ENCODE measurements around the gene CDK19. TPM values are rescaled to one million over a fixed set of nuclear protein-coding genes. Genes with fewer than 3 reads are reported as not detected.
A peak's percentile ranks its signal among the peaks of the same experiment; 100 is the strongest.

CDK19 gene
- total and polyA plus RNA-seq, 2 donors (not counting 1 experiment from before 2014, with no cell fraction given) = 11.2 to 11.3 TPM

GRCh38 chr6:110592765-110593164 is 222.5 kb downstream of the CDK19 start:
- H3K4me2 ChIP-seq (ENCODE audit: extremely low read depth, insufficient read depth, low read length) = no peak overlapping the region
- TF ChIP-seq, protein P1, sequence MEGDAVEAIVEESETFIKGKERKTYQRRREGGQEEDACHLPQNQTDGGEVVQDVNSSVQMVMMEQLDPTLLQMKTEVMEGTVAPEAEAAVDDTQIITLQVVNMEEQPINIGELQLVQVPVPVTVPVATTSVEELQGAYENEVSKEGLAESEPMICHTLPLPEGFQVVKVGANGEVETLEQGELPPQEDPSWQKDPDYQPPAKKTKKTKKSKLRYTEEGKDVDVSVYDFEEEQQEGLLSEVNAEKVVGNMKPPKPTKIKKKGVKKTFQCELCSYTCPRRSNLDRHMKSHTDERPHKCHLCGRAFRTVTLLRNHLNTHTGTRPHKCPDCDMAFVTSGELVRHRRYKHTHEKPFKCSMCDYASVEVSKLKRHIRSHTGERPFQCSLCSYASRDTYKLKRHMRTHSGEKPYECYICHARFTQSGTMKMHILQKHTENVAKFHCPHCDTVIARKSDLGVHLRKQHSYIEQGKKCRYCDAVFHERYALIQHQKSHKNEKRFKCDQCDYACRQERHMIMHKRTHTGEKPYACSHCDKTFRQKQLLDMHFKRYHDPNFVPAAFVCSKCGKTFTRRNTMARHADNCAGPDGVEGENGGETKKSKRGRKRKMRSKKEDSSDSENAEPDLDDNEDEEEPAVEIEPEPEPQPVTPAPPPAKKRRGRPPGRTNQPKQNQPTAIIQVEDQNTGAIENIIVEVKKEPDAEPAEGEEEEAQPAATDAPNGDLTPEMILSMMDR (conservative IDR thresholded peaks at IDR 0.05 in 1 of 2, IDR thresholded peaks at IDR 0.05 in 1 of 2; ENCODE audit: low read depth in 1 of 2, low read length in 2 of 2) = no peak
- TF ChIP-seq EZH2 (IDR thresholded peaks at IDR 0.05; ENCODE audit: low read length, missing control alignments) = no peak
- H4K20me1 ChIP-seq (ENCODE audit: control insufficient read depth, extremely low read depth, insufficient read depth, low read length) = no peaks in the 10 kb centered on the region
- no peaks in the 10 kb centered on the region for H3K27me3 ChIP-seq (ENCODE audit: control insufficient read depth, insufficient read depth, low read length)
- no peak overlapping the region for H2AFZ ChIP-seq (ENCODE audit: low read length)
- no peak overlapping the region for H3K9ac ChIP-seq (ENCODE audit: insufficient read depth, low read length)
- no peaks in the 10 kb centered on the region for H3K4me1 ChIP-seq (ENCODE audit: control insufficient read depth, extremely low read depth, insufficient read depth, low read length)
- no peak overlapping the region for H3K4me3 ChIP-seq (replicated peaks in 1 of 4; ENCODE audit: control extremely low read depth in 1 of 4, insufficient read depth in 1 of 4, low read depth in 3 of 4, low read length in 4 of 4)
- H3K9me3 ChIP-seq (ENCODE audit: control insufficient read depth, insufficient read depth, low read depth, low read length) = no peaks in the 10 kb centered on the region
- no peaks in the 10 kb centered on the region for H3K36me3 ChIP-seq (ENCODE audit: control insufficient read depth, insufficient read depth, low read length)
- DNase-seq (ENCODE audit: low read depth in 2 of 2) = no peak
- H3K79me2 ChIP-seq (ENCODE audit: control insufficient read depth, insufficient read depth, low read length) = no peaks in the 10 kb centered on the region
- H3K27ac ChIP-seq (ENCODE audit: insufficient read depth, low read length) = no peak overlapping the region

DNA sequence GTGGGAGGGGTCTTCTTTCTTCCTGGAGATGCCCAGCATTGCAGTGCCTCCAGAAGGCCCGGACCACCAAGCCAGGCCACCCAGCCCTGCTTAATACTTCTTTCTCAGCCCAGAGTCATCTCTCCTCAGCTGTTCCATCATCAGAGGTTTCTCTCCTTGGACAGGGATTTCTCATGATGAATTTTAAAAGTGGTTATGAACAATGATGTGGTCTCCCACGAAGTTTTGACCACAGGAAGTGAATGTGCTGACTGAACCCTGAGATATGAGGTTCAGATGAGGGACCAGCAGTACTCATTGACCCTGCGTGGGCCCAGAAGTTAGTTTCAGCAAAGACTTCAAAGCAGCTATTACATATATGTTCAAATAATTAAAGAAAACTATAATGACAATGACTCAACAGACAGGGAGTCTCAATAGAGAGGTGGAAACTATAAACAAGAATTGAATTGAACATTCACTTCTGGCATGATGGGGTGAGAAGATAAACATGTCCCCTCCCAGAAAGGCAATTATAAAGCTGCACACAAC is 224.4 kb downstream of the CDK19 start:
- Histone ChIP-seq H3K4me1 (ENCODE audit: control insufficient read depth, extremely low read depth, insufficient read depth, low read length) (no peaks in the 10 kb centered on the region), H3K9me3 (ENCODE audit: control insufficient read depth, insufficient read depth, low read depth, low read length) (no peaks in the 10 kb centered on the region), H2AFZ (ENCODE audit: low read length) (no peak overlapping the region), H3K27me3 (ENCODE audit: control insufficient read depth, insufficient read depth, low read length) (no peaks in the 10 kb centered on the region), H3K36me3 (ENCODE audit: control insufficient read depth, insufficient read depth, low read length) (no peaks in the 10 kb centered on the region), H3K9ac (ENCODE audit: insufficient read depth, low read length) (no peak overlapping the region), H4K20me1 (ENCODE audit: control insufficient read depth, extremely low read depth, insufficient read depth, low read length) (no peaks in the 10 kb centered on the region), H3K4me2 (ENCODE audit: extremely low read depth, insufficient read depth, low read length) (no peak overlapping the region), H3K4me3 (replicated peaks in 1 of 4; ENCODE audit: control extremely low read depth in 1 of 4, insufficient read depth in 1 of 4, low read depth in 3 of 4, low read length in 4 of 4) (no peak overlapping the region), H3K27ac (ENCODE audit: insufficient read depth, low read length) (no peak overlapping the region), H3K79me2 (ENCODE audit: control insufficient read depth, insufficient read depth, low read length) (no peaks in the 10 kb centered on the region)
- no peak for TF ChIP-seq EZH2 (IDR thresholded peaks at IDR 0.05; ENCODE audit: low read length, missing control alignments)
- TF ChIP-seq, protein P1 (conservative IDR thresholded peaks at IDR 0.05 in 1 of 2, IDR thresholded peaks at IDR 0.05 in 1 of 2; ENCODE audit: low read depth in 1 of 2, low read length in 2 of 2) = no peak
- peak; percentile 4 to 74 for DNase-seq (ENCODE audit: low read depth in 2 of 2)

- H3K4me3 ChIP-seq (replicated peaks in 1 of 4; ENCODE audit: control extremely low read depth in 1 of 4, insufficient read depth in 1 of 4, low read depth in 3 of 4, low read length in 4 of 4) = no peak overlapping the region
- TF ChIP-seq, protein P1 (conservative IDR thresholded peaks at IDR 0.05 in 1 of 2, IDR thresholded peaks at IDR 0.05 in 1 of 2; ENCODE audit: low read depth in 1 of 2, low read length in 2 of 2) = no peak
- no peaks in the 10 kb centered on the region for H3K27me3 ChIP-seq (ENCODE audit: control insufficient read depth, insufficient read depth, low read length)
- H3K27ac ChIP-seq (ENCODE audit: insufficient read depth, low read length) = no peak overlapping the region
- no peak overlapping the region for H3K9ac ChIP-seq (ENCODE audit: insufficient read depth, low read length)
- no peaks in the 10 kb centered on the region for H3K4me1 ChIP-seq (ENCODE audit: control insufficient read depth, extremely low read depth, insufficient read depth, low read length)
- H3K9me3 ChIP-seq (ENCODE audit: control insufficient read depth, insufficient read depth, low read depth, low read length) = no peaks in the 10 kb centered on the region
- no peaks in the 10 kb centered on the region for H3K79me2 ChIP-seq (ENCODE audit: control insufficient read depth, insufficient read depth, low read length)
- H3K4me2 ChIP-seq (ENCODE audit: extremely low read depth, insufficient read depth, low read length) = no peak overlapping the region
- DNase-seq (ENCODE audit: low read depth in 2 of 2) = no peak
- H2AFZ ChIP-seq (ENCODE audit: low read length) = no peak overlapping the region
- H3K36me3 ChIP-seq (ENCODE audit: control insufficient read depth, insufficient read depth, low read length) = no peaks in the 10 kb centered on the region
- H4K20me1 ChIP-seq (ENCODE audit: control insufficient read depth, extremely low read depth, insufficient read depth, low read length) = no peaks in the 10 kb centered on the region
These were observed 225.3 kb downstream of the CDK19 start for GRCh38 chr6:110589865-110590513.
